ENCODE measurements around the gene HAAO. TPM values are rescaled to one million over a fixed set of nuclear protein-coding genes. Genes with fewer than 3 reads are reported as not detected.
"Not testable (repeated sequence)": the region's sequence is repeated elsewhere in the genome, so short reads cannot be mapped to it uniquely, and the experiment has no call there.

The HAAO gene
- total RNA-seq, 1 donor from 2014 or later: 6.1 TPM

- DNase-seq: no peak
- intact Hi-C loops (cut with DNase I): no loop called here
These were observed 43.4 kb upstream of the HAAO start for GRCh38 chr2:42835577-42836371.

DNA sequence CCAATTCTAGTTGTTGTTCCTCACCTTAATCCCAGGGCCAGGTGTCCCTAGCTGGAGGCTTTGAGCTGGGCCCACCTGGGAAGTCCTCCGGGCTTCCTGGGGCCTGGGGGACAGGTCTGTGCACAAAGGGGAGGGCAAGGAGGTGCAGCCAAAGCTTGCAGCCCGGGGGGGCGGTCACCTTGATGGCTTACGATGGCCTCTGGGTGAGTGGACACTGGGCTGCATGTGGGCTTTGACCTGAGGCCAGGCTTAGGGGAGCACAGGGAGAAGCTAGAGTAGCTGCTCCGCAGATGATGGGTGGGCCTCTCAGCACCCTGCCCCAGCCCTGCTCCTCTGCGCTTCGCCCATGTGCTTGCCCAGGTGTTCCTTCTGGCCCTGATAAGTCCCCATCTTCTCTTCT lies 41.8 kb upstream of the HAAO start:
- H3K27ac ChIP-seq: no peak overlapping the region
- no peaks in the 10 kb centered on the region for H3K27me3 ChIP-seq (ENCODE audit: low read depth)
- H3K4me3 ChIP-seq: no peak overlapping the region
- H3K36me3 ChIP-seq: no peaks in the 10 kb centered on the region
- ATAC-seq (no peak), DNase-seq (no peak)
- intact Hi-C loops (cut with DNase I): no loop called here
- no peak for TF ChIP-seq CTCF (IDR thresholded peaks at IDR 0.05)
- no peaks in the 10 kb centered on the region for H3K9me3 ChIP-seq
- peaks cover 19% of the 10 kb centered on the region for H3K4me1 ChIP-seq

More at GRCh38 chr2:42835577-42836371, 43.4 kb upstream of the HAAO start:
- H3K27ac ChIP-seq: no peak overlapping the region
- no peaks in the 10 kb centered on the region for H3K27me3 ChIP-seq (ENCODE audit: low read depth)
- ATAC-seq: peak; percentile 64 to 68
- TF ChIP-seq CTCF (IDR thresholded peaks at IDR 0.05): no peak
- no peak overlapping the region for H3K4me3 ChIP-seq
- no peaks in the 10 kb centered on the region for H3K9me3 ChIP-seq
- peaks cover 10% of the 10 kb centered on the region for H3K4me1 ChIP-seq
- H3K36me3 ChIP-seq: no peaks in the 10 kb centered on the region

DNA sequence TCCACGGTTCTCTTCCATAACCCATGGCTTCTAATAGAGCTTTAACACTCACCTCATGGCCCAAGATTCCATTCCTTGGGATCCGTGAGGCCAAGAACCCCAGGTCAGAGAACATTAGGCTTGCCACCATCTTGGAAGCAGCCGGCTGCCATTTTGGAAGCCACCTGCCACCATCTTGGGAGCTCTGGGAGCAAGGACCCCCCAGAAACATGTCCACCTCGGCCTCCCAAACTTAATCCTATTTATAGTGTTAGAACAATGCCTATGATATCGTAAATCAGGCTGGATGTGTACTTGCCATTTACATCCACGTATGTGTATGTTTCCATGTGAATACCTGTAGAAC lies 39.9 kb upstream of the HAAO start:
- no peak for TF ChIP-seq CTCF (IDR thresholded peaks at IDR 0.05)
- Histone ChIP-seq H3K27ac (no peak overlapping the region), H3K27me3 (ENCODE audit: low read depth) (no peaks in the 10 kb centered on the region), H3K4me3 (no peak overlapping the region), H3K4me1 (peaks cover 38% of the 10 kb centered on the region), H3K9me3 (no peaks in the 10 kb centered on the region), H3K36me3 (no peaks in the 10 kb centered on the region)
- intact Hi-C loops (cut with DNase I): no loop called here
- no peak for DNase-seq
- ATAC-seq: no peak

DNA sequence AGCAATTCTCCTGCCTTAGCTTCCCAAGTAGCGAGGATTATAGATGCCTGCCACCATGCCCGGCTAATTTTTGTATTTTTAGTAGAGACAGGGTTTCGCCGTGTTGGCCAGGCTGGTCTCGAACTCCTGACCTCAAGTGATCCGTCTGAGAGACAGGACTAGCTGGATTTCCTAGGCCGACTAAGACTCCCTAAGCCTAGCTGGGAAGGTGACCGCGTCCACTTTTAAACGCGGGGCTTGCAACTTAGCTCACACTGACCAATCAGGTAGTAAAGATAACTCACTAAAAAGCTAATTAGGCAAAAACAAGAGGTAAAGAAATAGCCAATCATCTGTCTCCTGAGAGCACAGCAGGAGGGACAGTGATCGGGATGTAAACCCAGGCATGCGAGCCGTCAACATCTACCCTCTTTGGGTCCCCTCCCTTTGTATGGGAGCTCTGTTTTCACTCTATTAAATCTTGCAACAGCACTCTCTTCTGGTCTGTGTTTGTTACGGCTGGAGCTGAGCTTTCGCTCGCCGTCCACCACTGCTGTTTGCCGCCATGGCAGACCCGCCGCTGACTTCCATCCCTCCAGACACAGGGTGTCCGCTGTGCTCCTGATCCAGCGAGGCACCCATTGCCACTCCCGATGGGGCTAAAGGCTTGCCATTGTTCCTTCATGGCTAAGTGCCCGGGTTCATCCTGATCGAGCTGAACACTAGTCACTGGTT lies 39.3 kb upstream of the HAAO start:
- DNase-seq: not testable (repeated sequence)

DNA sequence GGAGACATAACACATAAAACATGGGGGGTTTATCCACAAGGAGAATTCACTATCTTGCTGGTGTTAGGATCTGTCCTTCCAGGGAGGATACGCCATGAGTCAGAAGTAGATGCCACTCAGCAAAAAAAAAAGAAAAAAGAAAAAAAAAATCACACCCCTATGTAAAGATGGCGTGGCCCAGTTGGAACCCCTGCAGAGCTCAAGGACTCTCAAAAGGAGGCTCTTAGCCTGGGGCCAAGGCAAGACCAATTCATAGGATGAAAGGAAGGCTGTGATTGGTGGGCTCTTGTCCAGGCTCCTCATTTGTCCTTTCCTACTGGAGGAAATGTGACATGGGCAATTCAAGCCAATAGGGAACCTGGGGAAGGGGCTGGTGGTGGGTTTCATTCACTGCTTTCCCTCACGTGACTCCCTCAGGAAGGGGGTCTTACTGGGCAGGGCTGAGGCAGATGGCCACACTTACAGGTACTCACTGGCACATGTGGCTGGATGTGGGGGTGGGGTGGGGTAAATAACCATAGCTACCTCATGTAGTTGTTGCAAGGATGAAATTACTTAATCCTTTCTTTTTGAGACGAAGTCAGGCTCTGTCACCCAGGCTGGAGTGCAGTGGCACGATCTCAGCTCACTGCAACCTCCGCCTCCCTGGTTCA lies 38.7 kb upstream of the HAAO start:
- ATAC-seq: no peak
- Histone ChIP-seq H3K9me3 (no peaks in the 10 kb centered on the region), H3K4me3 (no peak overlapping the region), H3K27ac (no peak overlapping the region), H3K4me1 (peaks cover 31% of the 10 kb centered on the region), H3K36me3 (no peaks in the 10 kb centered on the region), H3K27me3 (ENCODE audit: low read depth) (no peaks in the 10 kb centered on the region)
- DNase-seq: no peak
- intact Hi-C loops (cut with DNase I): no loop called here
- no peak for TF ChIP-seq CTCF (IDR thresholded peaks at IDR 0.05)

More for the DNA sequence above, 39.3 kb upstream of the HAAO start:
- H3K27ac ChIP-seq; H3K36me3 ChIP-seq; H3K27me3 ChIP-seq (ENCODE audit: low read depth); H3K9me3 ChIP-seq; intact Hi-C loops (cut with DNase I); ATAC-seq; H3K4me3 ChIP-seq: not testable (repeated sequence)
- H3K4me1 ChIP-seq: peaks cover 38% of the 10 kb centered on the region
